Natural killer cell (primary cell): ENCODE data around the gene FOXP1. TPM values are rescaled to one million over a fixed set of nuclear protein-coding genes. Genes with fewer than 3 reads are reported as not detected.
A peak's percentile ranks its signal among the peaks of the same experiment; 100 is the strongest.

Source experiments
- ATAC-seq, 3 donors: fragments of 150-1000 bp in 2 of 3; fragments of 200-7000 bp in 1 of 3; cut with Tn5 transposase; 1 replicate in 1 of 3; 2 replicates in 2 of 3; pipeline ENCODE4 v1.10.0; 2021; ENCODE audit warnings: mild to moderate bottlenecking in 2 of 3, moderate library complexity in 2 of 3
- DNase-seq, 2 donors: peaks; one replicate each; pipeline versions ENCODE4 v3.0.0 to v3.0.0-alpha.2; 2013 to 2021; ENCODE audit warnings: mixed read lengths in 1 of 2
- H3K27ac ChIP-seq: one replicate; pipeline ENCODE4 v1.5.1; 2013; ENCODE audit warnings: mild to moderate bottlenecking, low read length
- H3K27me3 ChIP-seq: one replicate; pipeline ENCODE4 v1.6.1; 2013; ENCODE audit warnings: low read length; ENCODE audit not compliant: control insufficient read depth, insufficient read depth
- H3K36me3 ChIP-seq: one replicate; pipeline ENCODE4 v1.6.1; 2013; ENCODE audit warnings: low read length; ENCODE audit not compliant: control insufficient read depth, insufficient read depth
- H3K4me1 ChIP-seq: one replicate; pipeline ENCODE4 v1.6.1; 2013; ENCODE audit warnings: low read length; ENCODE audit not compliant: control insufficient read depth, insufficient read depth
- H3K4me3 ChIP-seq: one replicate; pipeline ENCODE4 v1.5.1; 2013; ENCODE audit warnings: low read length
- H3K9me3 ChIP-seq: one replicate; pipeline ENCODE4 v1.6.1; 2013; ENCODE audit warnings: low read length; ENCODE audit not compliant: control insufficient read depth, insufficient read depth
- H3K27ac Mint-ChIP-seq, 2 donors: one replicate each; pipeline ENCODE4 v1.8.0; 2022; ENCODE audit warnings: mild to moderate bottlenecking in 2 of 2, mixed read lengths in 2 of 2, moderate library complexity in 1 of 2
- H3K27me3 Mint-ChIP-seq, 2 donors: one replicate each; pipeline ENCODE4 v1.8.0; 2022; ENCODE audit warnings: low read depth in 2 of 2, mixed read lengths in 2 of 2
- H3K36me3 Mint-ChIP-seq: one replicate; pipeline ENCODE4 v1.8.0; 2022; ENCODE audit warnings: mixed read lengths
- H3K4me1 Mint-ChIP-seq, 2 donors: one replicate each; pipeline ENCODE4 v1.8.0; 2022; ENCODE audit warnings: mixed read lengths in 2 of 2
- H3K4me3 Mint-ChIP-seq: one replicate; pipeline ENCODE4 v1.8.0; 2022; ENCODE audit warnings: mild to moderate bottlenecking, moderate library complexity, mixed read lengths
- H3K9me3 Mint-ChIP-seq, 2 donors: one replicate each; pipeline ENCODE4 v1.8.0; 2022; ENCODE audit warnings: mixed read lengths in 2 of 2
- CTCF ChIP-seq: fragments of 200-600 bp; IDR thresholded peaks from one replicate; pipeline ENCODE4 v1.8.0; 2022; ENCODE audit warnings: antibody characterized with exemption
- WGBS: methylation state at CpG from one replicate; pipeline ENCODE4 v1.1.7; 2013; ENCODE audit warnings: missing lambda C conversion rate; ENCODE audit not compliant: insufficient coverage; 5-methylcytosine and 5-hydroxymethylcytosine counted together
- intact Hi-C: fragments of 100-400 bp; cut with micrococcal nuclease; formaldehyde crosslinking; loops from one replicate; pipeline ENCODE4 v1.14.2; 2022
- total RNA-seq, 4 donors: library from RNA; stranded (reverse); fragments of 120-200 nt in 1 of 4; gene quantifications; one replicate each; pipeline versions ENCODE4 v1.2.3 to v1.2.4, GENCODE V29; 2013 to 2022

Gene FOXP1
- 100 to 1,000 TPM; 166 to 185 (median 166) TPM for total RNA-seq
- 301 TPM for total RNA-seq (2013)

GRCh38 chr3:71583566-71584393 lies at the start of gene FOXP1:
FOXP1 (minus strand) TSS chr3:71583728; CDS start chr3:71198381, 385,347 bp downstream.
- Histone ChIP-seq H3K9me3 (no peaks in the 10 kb centered on the region), H3K4me3 (peak within 1 kb of the TSS; percentile 77), H3K36me3 (no peaks in the 10 kb centered on the region), H3K27ac (peak within 1 kb of the TSS; percentile 80), H3K4me1 (peaks cover 25% of the 10 kb centered on the region), H3K27me3 (no peaks in the 10 kb centered on the region)
- H3K4me1 Mint-ChIP-seq, result peaks cover 27 to 47% of the 10 kb centered on the region in 2 donors
- no peak for TF ChIP-seq CTCF
- H3K4me3 Mint-ChIP-seq, result peak within 1 kb of the TSS; percentile 98
- H3K9me3 Mint-ChIP-seq, result no peaks in the 10 kb centered on the region
- H3K27me3 Mint-ChIP-seq, result peaks cover 6 to 11% of the 10 kb centered on the region in 2 donors
- ATAC-seq (peak; percentile 60 to 75 (median 67)), DNase-seq (peak; percentile 63 to 89)
- peak within 1 kb of the TSS; percentile 90 to 94 for H3K27ac Mint-ChIP-seq
- under 1% methylated on average over 64 of the region's 75 CpGs for WGBS
- no peaks in the 10 kb centered on the region for H3K36me3 Mint-ChIP-seq
- intact Hi-C loops, result loop anchor here (1.0 to 10.0 kb wide), 6 partner anchors 91 to 1519 kb away; no protein-coding TSS in a partner anchor

GRCh38 chr3:71629711-71630110 lies 46.2 kb upstream of the FOXP1 start:
- no peak overlapping the region for H3K27ac ChIP-seq

GRCh38 chr3:71629289-71629688 lies 45.8 kb upstream of the FOXP1 start:
- Histone ChIP-seq H3K9me3 (no peaks in the 10 kb centered on the region), H3K36me3 (no peaks in the 10 kb centered on the region), H3K27ac (no peak overlapping the region), H3K4me3 (no peak overlapping the region), H3K4me1 (no peaks in the 10 kb centered on the region), H3K27me3 (no peaks in the 10 kb centered on the region)
- H3K27me3 Mint-ChIP-seq, result no peaks in the 10 kb centered on the region
- intact Hi-C loops, result no loop called here
- WGBS, result 91% methylated on average over 8 of the region's 8 CpGs
- TF ChIP-seq CTCF, result no peak
- H3K4me1 Mint-ChIP-seq, result no peaks in the 10 kb centered on the region
- H3K36me3 Mint-ChIP-seq, result no peaks in the 10 kb centered on the region
- ATAC-seq, result peak in 1 of 3 donors; percentile 36
- DNase-seq, result no peak
- H3K9me3 Mint-ChIP-seq, result no peaks in the 10 kb centered on the region
- H3K27ac Mint-ChIP-seq, result no peak overlapping the region
- no peak overlapping the region for H3K4me3 Mint-ChIP-seq

More at GRCh38 chr3:71629711-71630110, 46.2 kb upstream of the FOXP1 start:
- Mint-ChIP-seq H3K36me3 (no peaks in the 10 kb centered on the region), H3K27me3 (no peaks in the 10 kb centered on the region), H3K4me1 (no peaks in the 10 kb centered on the region), H3K9me3 (no peaks in the 10 kb centered on the region), H3K27ac (no peak overlapping the region), H3K4me3 (no peak overlapping the region)
- TF ChIP-seq CTCF, result no peak
- Histone ChIP-seq H3K4me3 (no peak overlapping the region), H3K27me3 (no peaks in the 10 kb centered on the region), H3K36me3 (no peaks in the 10 kb centered on the region), H3K9me3 (no peaks in the 10 kb centered on the region), H3K4me1 (no peaks in the 10 kb centered on the region)
- ATAC-seq (peak in 1 of 3 donors; percentile 48), DNase-seq (no peak)
- WGBS, result 20% methylated on average over 1 of the region's 2 CpGs
- intact Hi-C loops, result no loop called here
